K562 (cell line): ENCODE measurements around the gene PTPRG. TPM values are rescaled to one million over a fixed set of nuclear protein-coding genes. Genes with fewer than 3 reads are reported as not detected.

Source experiments
- ATAC-seq: fragments of 200-7000 bp; cut with Tn5 transposase; 3 replicates; pipeline ENCODE4 v1.9.1; 2020; ENCODE audit warnings: moderate library complexity
- BruUV-seq: library from RNA; stranded (reverse); fragments of 400-500 nt; replicated peaks from 2 replicates; lab custom pipeline; 2021; lab: Mats Ljungman, UMichigan
- CTCF ChIA-PET: fragments of 300-600 bp; formaldehyde crosslinking; extraction: SDS; loops from one replicate; lab custom pipeline; 2021; ENCODE audit warnings: low intra/inter-chr PET ratio; lab: Yijun Ruan, JAX
- POLR2A ChIA-PET: fragments of 300-600, 350-650 bp; sonication (Branson Sonifier 250); formaldehyde crosslinking; extraction: SDS; loops from one replicate; lab custom pipeline; 2021; ENCODE audit warnings: antibody characterized with exemption, inconsistent platforms; lab: Yijun Ruan, JAX
- DNase-seq, 4 experiments: peaks; one replicate each; pipeline versions ENCODE4 v3.0.0 to v3.0.0-alpha.2; 2011 to 2018; ENCODE audit warnings: low spot score in 3 of 4, mixed read lengths in 3 of 4; ENCODE audit errors: extremely low read depth in 1 of 4
- FAIRE-seq: peaks from 2 replicates; lab custom pipeline; 2011; peaks lifted over from hg19 to GRCh38; lab: Jason Lieb, UNC
- H2AFZ ChIP-seq: 2 replicates; pipeline ENCODE4 v1.6.0; 2011; ENCODE audit warnings: low read depth, low read length, control low read depth, inconsistent platforms
- H3K27ac ChIP-seq: fragments of 200-600 bp; 3 replicates; pipeline ENCODE4 v1.8.0; 2011; ENCODE audit warnings: low read depth, mild to moderate bottlenecking, control low read depth, inconsistent platforms, low read length, moderate library complexity, mixed read lengths; ENCODE audit errors: extremely low read depth
- H3K27me3 ChIP-seq, 2 experiments: fragments of 300-600 bp in 1 of 2; 2 replicates in 1 of 2; 3 replicates in 1 of 2; pipeline versions ENCODE4 v1.6.0 to v1.8.0; 2011; ENCODE audit warnings: inconsistent platforms in 2 of 2, low read length in 2 of 2, mild to moderate bottlenecking in 1 of 2, mixed read lengths in 1 of 2, moderate library complexity in 1 of 2; ENCODE audit not compliant: control insufficient read depth in 2 of 2, insufficient read depth in 2 of 2
- H3K36me3 ChIP-seq: fragments of 300-600 bp; 3 replicates; pipeline ENCODE4 v1.8.0; 2011; ENCODE audit warnings: mild to moderate bottlenecking, low read length, inconsistent platforms; ENCODE audit not compliant: control insufficient read depth, insufficient read depth
- H3K4me1 ChIP-seq, 2 experiments: fragments of 200-600 bp in 1 of 2; replicated peaks in 1 of 2; 2 replicates in 1 of 2; 3 replicates in 1 of 2; pipeline versions ENCODE4 v1.5.1 to v1.8.0; 2011; ENCODE audit warnings: inconsistent platforms in 2 of 2, low read length in 2 of 2, mild to moderate bottlenecking in 1 of 2, mixed read lengths in 1 of 2, moderate library complexity in 1 of 2; ENCODE audit not compliant: control insufficient read depth in 2 of 2, insufficient read depth in 2 of 2
- H3K4me2 ChIP-seq: 2 replicates; pipeline ENCODE4 v1.6.1; 2011; ENCODE audit warnings: low read length, control low read depth, inconsistent platforms, mixed read lengths; ENCODE audit not compliant: insufficient read depth
- H3K4me3 ChIP-seq: fragments of 200-600 bp; sonication (generic), shearing (Covaris generic); 2 replicates; pipeline ENCODE4 v1.5.1; 2016; ENCODE audit warnings: control low read depth, inconsistent platforms
- H3K79me2 ChIP-seq: fragments of 200-600 bp; 3 replicates; pipeline ENCODE4 v1.8.0; 2011; ENCODE audit warnings: low read length, inconsistent platforms; ENCODE audit not compliant: control insufficient read depth, insufficient read depth
- H3K9ac ChIP-seq, 2 experiments: 2 replicates each; pipeline versions ENCODE4 v1.6.0 to v1.6.1; 2011; ENCODE audit warnings: low read depth in 2 of 2, low read length in 2 of 2, control low read depth in 1 of 2, inconsistent platforms in 1 of 2, mild to moderate bottlenecking in 1 of 2, mixed read lengths in 1 of 2; ENCODE audit not compliant: insufficient read depth in 1 of 2
- H3K9me1 ChIP-seq: one replicate; pipeline ENCODE4 v1.6.0; 2011; ENCODE audit warnings: inconsistent platforms, mild to moderate bottlenecking, low read length, moderate library complexity; ENCODE audit not compliant: control insufficient read depth, insufficient read depth
- H3K9me3 ChIP-seq: replicated peaks from 2 replicates; pipeline ENCODE4 v1.5.1; 2011; ENCODE audit warnings: low read depth, low read length, inconsistent platforms; ENCODE audit not compliant: control insufficient read depth, insufficient read depth
- H4K20me1 ChIP-seq: replicated peaks from 2 replicates; pipeline ENCODE4 v1.6.1; 2011; ENCODE audit warnings: low read length, inconsistent platforms, mixed read lengths; ENCODE audit not compliant: control insufficient read depth, insufficient read depth
- COPS2 ChIP-seq: fragments of 450-650 bp; conservative IDR thresholded peaks from 2 replicates; pipeline ENCODE4 v1.6.1; 2016; ENCODE audit warnings: mild to moderate bottlenecking, moderate library complexity
- HNRNPL ChIP-seq: fragments of 200-400 bp; formaldehyde crosslinking; IDR thresholded peaks from 2 replicates; pipeline ENCODE4 v1.6.1; 2017; ENCODE audit warnings: low read depth, mild to moderate bottlenecking, low read length
- MAFF ChIP-seq: IDR thresholded peaks from 2 replicates; pipeline ENCODE4 v1.6.1; 2012; ENCODE audit warnings: low read length, improper control_type of control experiment
- TAF15 ChIP-seq: fragments of 200-400 bp; formaldehyde crosslinking; IDR thresholded peaks from 2 replicates; pipeline ENCODE4 v1.6.1; 2017; ENCODE audit warnings: mild to moderate bottlenecking, low read depth, low read length, moderate library complexity
- ZNF668 ChIP-seq: fragments of 250-450 bp; sonication (Bioruptor Pico); IDR thresholded peaks from 2 replicates; pipeline ENCODE4 v1.8.0; 2022; ENCODE audit warnings: mild to moderate bottlenecking, inconsistent platforms
- WGBS: fragments of 100-300 bp; shearing (Covaris generic); methylation state at CpG from one replicate; pipeline ENCODE4 v1.1.6; 2016; ENCODE audit warnings: low coverage, mixed read lengths; ENCODE audit not compliant: insufficient coverage; ENCODE audit errors: missing lambda C conversion rate; 5-methylcytosine and 5-hydroxymethylcytosine counted together
- in situ Hi-C: fragments of 300-500 bp; cut with MboI; formaldehyde crosslinking; loops from 4 replicates; pipeline ENCODE4 v1.15.0; 2018; ENCODE audit warnings: inconsistent platforms, mixed read lengths
- intact Hi-C: fragments of 100-400 bp; cut with micrococcal nuclease; formaldehyde crosslinking; loops from 2 replicates; pipeline ENCODE4 v1.14.2; 2022
- polyA plus RNA-seq, 8 experiments: library from polyadenylated mRNA; depleted of rRNA in 4 of 8; stranded (reverse) in 5 of 8; unstranded in 3 of 8; fragments of >200 nt; fragmentation: Nextera tagmentation in 2 of 8; fragmentation: Illumina TruSeq in 1 of 8; extraction: Ambion mirVana in 2 of 8; extraction: Trizol in 1 of 8; gene quantifications; 2 replicates each; pipeline versions ENCODE4 v1.2.1 to v1.2.3, GENCODE V29; 2011 to 2014; ENCODE audit warnings: inconsistent platforms in 1 of 8, missing spikeins in 1 of 8
- total RNA-seq, 7 experiments: library from RNA; depleted of rRNA in 6 of 7; stranded (reverse); fragments of >200 nt in 6 of 7; fragmentation: Illumina TruSeq in 2 of 7; extraction: Trizol in 2 of 7; gene quantifications; 2 replicates each; pipeline versions ENCODE4 v1.2.1 to v1.2.3, GENCODE V29; 2011 to 2021; ENCODE audit warnings: low replicate concordance in 1 of 7
- TF ChIP-seq, protein P1 (sequence below): fragments of 450-650 bp; IDR thresholded peaks from 2 replicates; pipeline ENCODE4 v1.6.1; 2016
- TF ChIP-seq, protein P2 (sequence below): fragments of 250-450 bp; sonication (Bioruptor Pico); IDR thresholded peaks from 2 replicates; pipeline ENCODE4 v1.5.0; 2020; ENCODE audit warnings: mild to moderate bottlenecking, borderline replicate concordance
- TF ChIP-seq, protein P3 (sequence below): fragments of 250-450 bp; sonication (Bioruptor Pico); IDR thresholded peaks from 2 replicates; pipeline ENCODE4 v1.6.1; 2021; ENCODE audit warnings: mild to moderate bottlenecking
- TF ChIP-seq, protein P4 (sequence below): sonication (generic); formaldehyde crosslinking; IDR thresholded peaks from 2 replicates; pipeline ENCODE4 v1.8.0; 2023; ENCODE audit warnings: missing genetic modification reagents, mild to moderate bottlenecking, borderline replicate concordance

The PTPRG gene
- total and polyA plus RNA-seq, 9 of the 15 experiments (the other 6 are each of a cell fraction or from before 2014, with no cell fraction given): 0.16 TPM; not detected in 8

DNA sequence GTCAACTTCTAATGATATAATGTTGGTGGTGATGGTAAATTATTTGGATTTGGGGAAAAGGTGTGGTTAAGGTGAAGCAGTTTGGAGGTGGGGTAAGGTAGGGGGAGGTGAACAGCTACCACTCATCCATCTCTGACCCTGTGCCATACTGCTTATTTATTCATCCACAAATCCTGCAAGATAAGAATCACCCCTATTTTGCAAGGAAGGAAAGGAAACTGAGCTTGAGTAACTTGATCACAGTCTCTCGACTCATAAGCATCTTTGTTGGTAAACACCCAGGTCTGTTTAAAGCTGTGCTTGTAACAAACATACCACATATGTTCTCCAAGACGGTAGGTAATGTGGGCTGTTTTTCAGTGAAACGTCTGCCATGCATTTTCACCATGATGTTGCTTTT, 67.3 kb downstream of the PTPRG start:
- FAIRE-seq (no peak), DNase-seq (no peak), ATAC-seq (no peak)
- Histone ChIP-seq H3K27ac (no peak overlapping the region), H3K4me2 (no peak overlapping the region), H4K20me1 (no peaks in the 10 kb centered on the region), H3K4me1 (no peaks in the 10 kb centered on the region), H3K9ac (no peak overlapping the region), H3K27me3 (no peaks in the 10 kb centered on the region), H2AFZ (no peak overlapping the region), H3K79me2 (no peaks in the 10 kb centered on the region), H3K9me3 (no peaks in the 10 kb centered on the region), H3K9me1 (no peaks in the 10 kb centered on the region), H3K36me3 (no peaks in the 10 kb centered on the region), H3K4me3 (no peak overlapping the region)
- 0% methylated on average over 3 of the region's 3 CpGs for WGBS
- ChIA-PET POLR2A (no interaction called here), CTCF (no interaction called here)
- BruUV-seq: no TSS peak
- in situ Hi-C loops (no loop called here), intact Hi-C loops (no loop called here)
- TF ChIP-seq, protein P1, sequence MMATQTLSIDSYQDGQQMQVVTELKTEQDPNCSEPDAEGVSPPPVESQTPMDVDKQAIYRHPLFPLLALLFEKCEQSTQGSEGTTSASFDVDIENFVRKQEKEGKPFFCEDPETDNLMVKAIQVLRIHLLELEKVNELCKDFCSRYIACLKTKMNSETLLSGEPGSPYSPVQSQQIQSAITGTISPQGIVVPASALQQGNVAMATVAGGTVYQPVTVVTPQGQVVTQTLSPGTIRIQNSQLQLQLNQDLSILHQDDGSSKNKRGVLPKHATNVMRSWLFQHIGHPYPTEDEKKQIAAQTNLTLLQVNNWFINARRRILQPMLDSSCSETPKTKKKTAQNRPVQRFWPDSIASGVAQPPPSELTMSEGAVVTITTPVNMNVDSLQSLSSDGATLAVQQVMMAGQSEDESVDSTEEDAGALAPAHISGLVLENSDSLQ: no peak
- TF ChIP-seq, protein P2, sequence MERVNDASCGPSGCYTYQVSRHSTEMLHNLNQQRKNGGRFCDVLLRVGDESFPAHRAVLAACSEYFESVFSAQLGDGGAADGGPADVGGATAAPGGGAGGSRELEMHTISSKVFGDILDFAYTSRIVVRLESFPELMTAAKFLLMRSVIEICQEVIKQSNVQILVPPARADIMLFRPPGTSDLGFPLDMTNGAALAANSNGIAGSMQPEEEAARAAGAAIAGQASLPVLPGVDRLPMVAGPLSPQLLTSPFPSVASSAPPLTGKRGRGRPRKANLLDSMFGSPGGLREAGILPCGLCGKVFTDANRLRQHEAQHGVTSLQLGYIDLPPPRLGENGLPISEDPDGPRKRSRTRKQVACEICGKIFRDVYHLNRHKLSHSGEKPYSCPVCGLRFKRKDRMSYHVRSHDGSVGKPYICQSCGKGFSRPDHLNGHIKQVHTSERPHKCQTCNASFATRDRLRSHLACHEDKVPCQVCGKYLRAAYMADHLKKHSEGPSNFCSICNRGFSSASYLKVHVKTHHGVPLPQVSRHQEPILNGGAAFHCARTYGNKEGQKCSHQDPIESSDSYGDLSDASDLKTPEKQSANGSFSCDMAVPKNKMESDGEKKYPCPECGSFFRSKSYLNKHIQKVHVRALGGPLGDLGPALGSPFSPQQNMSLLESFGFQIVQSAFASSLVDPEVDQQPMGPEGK (CRISPR knock-in tag): no peak
- TF ChIP-seq MAFF: no peak
- TF ChIP-seq, protein P3, sequence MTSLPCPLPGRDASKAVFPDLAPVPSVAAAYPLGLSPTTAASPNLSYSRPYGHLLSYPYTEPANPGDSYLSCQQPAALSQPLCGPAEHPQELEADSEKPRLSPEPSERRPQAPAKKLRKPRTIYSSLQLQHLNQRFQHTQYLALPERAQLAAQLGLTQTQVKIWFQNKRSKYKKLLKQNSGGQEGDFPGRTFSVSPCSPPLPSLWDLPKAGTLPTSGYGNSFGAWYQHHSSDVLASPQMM (CRISPR knock-in tag): no peak
- TF ChIP-seq ZNF668: no peak
- no peak for TF ChIP-seq COPS2
- TF ChIP-seq, protein P4, sequence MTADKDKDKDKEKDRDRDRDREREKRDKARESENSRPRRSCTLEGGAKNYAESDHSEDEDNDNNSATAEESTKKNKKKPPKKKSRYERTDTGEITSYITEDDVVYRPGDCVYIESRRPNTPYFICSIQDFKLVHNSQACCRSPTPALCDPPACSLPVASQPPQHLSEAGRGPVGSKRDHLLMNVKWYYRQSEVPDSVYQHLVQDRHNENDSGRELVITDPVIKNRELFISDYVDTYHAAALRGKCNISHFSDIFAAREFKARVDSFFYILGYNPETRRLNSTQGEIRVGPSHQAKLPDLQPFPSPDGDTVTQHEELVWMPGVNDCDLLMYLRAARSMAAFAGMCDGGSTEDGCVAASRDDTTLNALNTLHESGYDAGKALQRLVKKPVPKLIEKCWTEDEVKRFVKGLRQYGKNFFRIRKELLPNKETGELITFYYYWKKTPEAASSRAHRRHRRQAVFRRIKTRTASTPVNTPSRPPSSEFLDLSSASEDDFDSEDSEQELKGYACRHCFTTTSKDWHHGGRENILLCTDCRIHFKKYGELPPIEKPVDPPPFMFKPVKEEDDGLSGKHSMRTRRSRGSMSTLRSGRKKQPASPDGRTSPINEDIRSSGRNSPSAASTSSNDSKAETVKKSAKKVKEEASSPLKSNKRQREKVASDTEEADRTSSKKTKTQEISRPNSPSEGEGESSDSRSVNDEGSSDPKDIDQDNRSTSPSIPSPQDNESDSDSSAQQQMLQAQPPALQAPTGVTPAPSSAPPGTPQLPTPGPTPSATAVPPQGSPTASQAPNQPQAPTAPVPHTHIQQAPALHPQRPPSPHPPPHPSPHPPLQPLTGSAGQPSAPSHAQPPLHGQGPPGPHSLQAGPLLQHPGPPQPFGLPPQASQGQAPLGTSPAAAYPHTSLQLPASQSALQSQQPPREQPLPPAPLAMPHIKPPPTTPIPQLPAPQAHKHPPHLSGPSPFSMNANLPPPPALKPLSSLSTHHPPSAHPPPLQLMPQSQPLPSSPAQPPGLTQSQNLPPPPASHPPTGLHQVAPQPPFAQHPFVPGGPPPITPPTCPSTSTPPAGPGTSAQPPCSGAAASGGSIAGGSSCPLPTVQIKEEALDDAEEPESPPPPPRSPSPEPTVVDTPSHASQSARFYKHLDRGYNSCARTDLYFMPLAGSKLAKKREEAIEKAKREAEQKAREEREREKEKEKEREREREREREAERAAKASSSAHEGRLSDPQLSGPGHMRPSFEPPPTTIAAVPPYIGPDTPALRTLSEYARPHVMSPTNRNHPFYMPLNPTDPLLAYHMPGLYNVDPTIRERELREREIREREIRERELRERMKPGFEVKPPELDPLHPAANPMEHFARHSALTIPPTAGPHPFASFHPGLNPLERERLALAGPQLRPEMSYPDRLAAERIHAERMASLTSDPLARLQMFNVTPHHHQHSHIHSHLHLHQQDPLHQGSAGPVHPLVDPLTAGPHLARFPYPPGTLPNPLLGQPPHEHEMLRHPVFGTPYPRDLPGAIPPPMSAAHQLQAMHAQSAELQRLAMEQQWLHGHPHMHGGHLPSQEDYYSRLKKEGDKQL: no peak
- TF ChIP-seq TAF15: no peak
- no peak for TF ChIP-seq HNRNPL
